ENCODE results near the gene NSG1.

DNA sequence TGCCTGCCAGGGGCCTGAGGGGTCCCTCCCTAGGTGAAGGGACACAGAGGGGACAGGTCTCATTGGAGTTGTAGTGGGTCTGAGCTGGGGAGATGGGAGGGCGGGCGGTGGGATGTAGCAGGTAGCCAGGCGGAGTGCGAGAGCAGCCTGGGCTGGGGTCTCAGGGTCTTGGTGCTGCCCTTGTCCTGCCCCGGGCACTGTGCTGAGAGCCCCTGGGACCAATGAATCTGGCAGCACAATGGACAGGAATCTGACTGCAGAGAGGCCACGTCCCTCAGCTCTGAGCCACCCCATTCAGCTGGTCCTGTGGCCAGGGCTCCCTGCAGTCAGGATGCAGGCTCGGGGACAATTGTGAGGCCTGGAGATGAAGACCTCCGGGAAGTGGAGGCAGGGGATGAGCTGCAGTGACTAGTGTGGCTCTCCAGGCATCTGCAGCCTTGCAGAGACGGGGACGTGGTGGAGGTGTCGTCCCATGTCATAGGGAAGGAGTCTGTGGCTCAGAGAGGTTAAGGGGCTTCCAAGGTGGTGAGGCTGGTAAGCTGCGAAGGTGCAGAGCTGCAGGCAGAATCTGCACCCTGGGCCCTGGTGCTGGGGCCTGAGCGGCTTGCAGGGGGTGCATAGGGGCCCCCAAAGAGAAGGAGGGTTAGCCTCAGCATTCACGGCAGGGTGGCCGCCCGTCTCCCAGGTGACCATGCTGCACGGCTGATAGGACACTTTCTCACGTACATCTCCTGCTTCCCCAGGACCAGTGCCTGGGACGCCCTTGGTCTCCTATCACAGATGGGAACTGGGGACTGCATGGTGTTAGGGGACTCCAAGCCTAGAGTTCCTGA lies 20.6 kb downstream of the NSG1 start:
- TF ChIP-seq REST (IDR thresholded peaks at IDR 0.05; ENCODE audit: insufficient read depth in 1 of 2, low read depth in 2 of 2, low read length in 2 of 2) (no peak), SIN3A (IDR thresholded peaks at IDR 0.05; ENCODE audit: borderline replicate concordance, insufficient read depth, low read length) (no peak), TAF1 (IDR thresholded peaks at IDR 0.05; ENCODE audit: borderline replicate concordance, insufficient read depth, low read length) (no peak)
